Neutrophil (primary cell): ENCODE results near the gene CLMN.

ENCODE experiments used
- H3K27ac ChIP-seq: fragments of 200-600 bp; sonication (generic); 2 replicates; pipeline ENCODE4 v1.5.1; 2016; ENCODE audit warnings: mild to moderate bottlenecking, moderate library complexity
- H3K27me3 ChIP-seq: fragments of 200-600 bp; sonication (generic); 2 replicates; pipeline ENCODE4 v1.6.0; 2016; ENCODE audit warnings: mild to moderate bottlenecking
- H3K36me3 ChIP-seq: fragments of 200-600 bp; sonication (generic); 2 replicates; pipeline ENCODE4 v1.5.1; 2017
- H3K4me1 ChIP-seq, 2 experiments: fragments of 200-600 bp in 1 of 2; sonication (generic) in 1 of 2; 1 replicate in 1 of 2; 2 replicates in 1 of 2; pipeline versions ENCODE4 v1.5.1 to v1.6.1; 2013 to 2016; ENCODE audit warnings: low read depth in 1 of 2, low read length in 1 of 2, mild to moderate bottlenecking in 1 of 2, moderate library complexity in 1 of 2; ENCODE audit not compliant: control insufficient read depth in 1 of 2, insufficient read depth in 1 of 2
- H3K4me3 ChIP-seq, 2 experiments: fragments of 200-600 bp in 1 of 2; sonication (generic) in 1 of 2; 1 replicate in 1 of 2; 2 replicates in 1 of 2; pipeline ENCODE4 v1.5.1; 2013 to 2016; ENCODE audit warnings: low read depth in 1 of 2, low read length in 1 of 2, mild to moderate bottlenecking in 1 of 2, moderate library complexity in 1 of 2
- H3K9me3 ChIP-seq: fragments of 200-600 bp; sonication (generic); 2 replicates; pipeline ENCODE4 v1.5.1; 2016
- TF ChIP-seq, protein P1 (sequence below): fragments of 200-600 bp; sonication (generic); IDR thresholded peaks from 2 replicates; pipeline ENCODE4 v1.5.1; 2016; ENCODE audit warnings: antibody characterized with exemption

Gene CLMN

GRCh38 chr14:95272057-95272456 is 47.7 kb downstream of the CLMN start:
- Histone ChIP-seq H3K9me3 (no peaks in the 10 kb centered on the region), H3K4me1 (no peaks in the 10 kb centered on the region), H3K27ac (no peak overlapping the region), H3K4me3 (no peak overlapping the region), H3K27me3 (no peaks in the 10 kb centered on the region), H3K36me3 (no peaks in the 10 kb centered on the region)
- TF ChIP-seq, protein P1, sequence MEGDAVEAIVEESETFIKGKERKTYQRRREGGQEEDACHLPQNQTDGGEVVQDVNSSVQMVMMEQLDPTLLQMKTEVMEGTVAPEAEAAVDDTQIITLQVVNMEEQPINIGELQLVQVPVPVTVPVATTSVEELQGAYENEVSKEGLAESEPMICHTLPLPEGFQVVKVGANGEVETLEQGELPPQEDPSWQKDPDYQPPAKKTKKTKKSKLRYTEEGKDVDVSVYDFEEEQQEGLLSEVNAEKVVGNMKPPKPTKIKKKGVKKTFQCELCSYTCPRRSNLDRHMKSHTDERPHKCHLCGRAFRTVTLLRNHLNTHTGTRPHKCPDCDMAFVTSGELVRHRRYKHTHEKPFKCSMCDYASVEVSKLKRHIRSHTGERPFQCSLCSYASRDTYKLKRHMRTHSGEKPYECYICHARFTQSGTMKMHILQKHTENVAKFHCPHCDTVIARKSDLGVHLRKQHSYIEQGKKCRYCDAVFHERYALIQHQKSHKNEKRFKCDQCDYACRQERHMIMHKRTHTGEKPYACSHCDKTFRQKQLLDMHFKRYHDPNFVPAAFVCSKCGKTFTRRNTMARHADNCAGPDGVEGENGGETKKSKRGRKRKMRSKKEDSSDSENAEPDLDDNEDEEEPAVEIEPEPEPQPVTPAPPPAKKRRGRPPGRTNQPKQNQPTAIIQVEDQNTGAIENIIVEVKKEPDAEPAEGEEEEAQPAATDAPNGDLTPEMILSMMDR = no peak

- H3K4me1 ChIP-seq = no peaks in the 10 kb centered on the region
Measured at GRCh38 chr14:95270203-95270602, 49.5 kb downstream of the CLMN start.

GRCh38 chr14:95269493-95269892 is 50.2 kb downstream of the CLMN start:
- TF ChIP-seq, protein P1 = no peak
- H3K4me3 ChIP-seq = no peak overlapping the region
- no peaks in the 10 kb centered on the region for H3K4me1 ChIP-seq
- no peak overlapping the region for H3K27ac ChIP-seq
- no peaks in the 10 kb centered on the region for H3K36me3 ChIP-seq
- H3K27me3 ChIP-seq = no peaks in the 10 kb centered on the region
- H3K9me3 ChIP-seq = no peaks in the 10 kb centered on the region

More at GRCh38 chr14:95270203-95270602, 49.5 kb downstream of the CLMN start:
- Histone ChIP-seq H3K36me3 (no peaks in the 10 kb centered on the region), H3K4me3 (no peak overlapping the region), H3K27ac (no peak overlapping the region), H3K27me3 (no peaks in the 10 kb centered on the region), H3K9me3 (no peaks in the 10 kb centered on the region)
- TF ChIP-seq, protein P1 = no peak

GRCh38 chr14:95268350-95268749 is 51.4 kb downstream of the CLMN start:
- H3K27ac ChIP-seq = no peak overlapping the region
- H3K27me3 ChIP-seq = no peaks in the 10 kb centered on the region
- TF ChIP-seq, protein P1 = no peak
- no peaks in the 10 kb centered on the region for H3K4me1 ChIP-seq
- H3K36me3 ChIP-seq = no peaks in the 10 kb centered on the region
- H3K9me3 ChIP-seq = no peaks in the 10 kb centered on the region
- no peak overlapping the region for H3K4me3 ChIP-seq

- Histone ChIP-seq H3K4me3 (no peak overlapping the region), H3K9me3 (no peaks in the 10 kb centered on the region), H3K36me3 (no peaks in the 10 kb centered on the region), H3K27ac (no peak overlapping the region), H3K27me3 (no peaks in the 10 kb centered on the region), H3K4me1 (no peaks in the 10 kb centered on the region)
- TF ChIP-seq, protein P1 = no peak
Measured at GRCh38 chr14:95267306-95267705, 52.4 kb downstream of the CLMN start.
